GM18870 (cell line): ENCODE results near the gene BIRC2.
"Not testable (repeated sequence)": the region's sequence is repeated elsewhere in the genome, so short reads cannot be mapped to it uniquely, and the experiment has no call there.

Source experiments
- ATAC-seq: cut with Tn5 transposase; IDR thresholded peaks from one replicate; pipeline ENCODE4 v1.9.1; 2021; ENCODE audit warnings: moderate library complexity; ENCODE audit not compliant: unreplicated experiment

Gene BIRC2

DNA sequence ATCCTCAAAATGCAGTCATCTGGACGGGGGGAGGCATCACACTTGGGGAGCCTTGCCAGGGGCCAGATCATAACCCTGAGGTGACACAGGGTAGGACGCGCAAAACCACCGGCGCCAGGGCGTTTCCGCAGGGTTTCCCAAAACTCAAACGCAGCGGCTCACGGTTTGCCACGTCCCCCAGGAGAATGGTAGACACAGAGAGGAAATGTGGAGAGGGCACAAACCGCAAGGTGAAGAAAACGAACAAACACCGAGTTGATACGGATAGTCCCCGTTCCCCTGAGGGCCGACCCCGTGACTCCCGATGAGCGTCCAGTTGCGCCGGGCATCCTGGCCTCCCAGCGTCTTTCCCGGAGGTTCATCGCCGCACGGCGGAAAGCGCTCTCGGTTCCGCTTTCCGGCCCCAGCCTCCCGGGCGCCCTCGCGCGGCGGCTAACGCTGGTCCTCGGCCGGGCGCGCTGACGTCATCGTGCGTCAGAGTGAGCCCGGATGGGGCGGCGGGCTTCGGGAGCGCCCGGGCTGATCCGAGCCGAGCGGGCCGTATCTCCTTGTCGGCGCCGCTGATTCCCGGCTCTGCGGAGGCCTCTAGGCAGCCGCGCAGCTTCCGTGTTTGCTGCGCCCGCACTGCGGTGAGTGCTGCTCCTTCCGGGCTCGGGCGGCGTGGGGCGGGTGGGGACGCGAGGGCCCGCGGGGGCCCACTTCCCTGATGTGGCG, at the start of gene BIRC2:
TSS of gene BIRC2 (plus strand) at position 467 of the 714 bp plus-strand sequence. CDS start 2,641 bp downstream, outside the sequence.
- ATAC-seq, result peak; percentile 50

DNA sequence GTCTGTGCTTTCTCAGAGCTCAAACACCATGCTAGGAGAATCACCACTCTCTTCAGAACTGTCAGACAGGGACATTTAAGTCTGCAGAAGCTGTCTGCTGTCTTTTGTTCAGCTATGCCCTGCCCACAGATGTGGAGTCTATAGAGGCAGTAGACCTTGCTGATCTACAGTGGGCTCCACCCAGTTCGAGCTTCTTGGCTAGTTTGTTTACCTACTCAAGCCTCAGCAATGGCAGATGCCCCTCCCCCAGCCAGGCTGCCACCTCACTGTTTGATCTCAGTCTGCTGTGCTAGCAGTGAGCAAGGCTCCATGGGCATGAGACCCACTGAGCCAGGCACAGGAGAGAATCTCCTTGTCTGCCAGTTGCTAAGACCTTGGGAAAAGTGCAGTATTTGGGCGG, 46.2 kb upstream of the BIRC2 start:
- not testable (repeated sequence) for ATAC-seq

DNA sequence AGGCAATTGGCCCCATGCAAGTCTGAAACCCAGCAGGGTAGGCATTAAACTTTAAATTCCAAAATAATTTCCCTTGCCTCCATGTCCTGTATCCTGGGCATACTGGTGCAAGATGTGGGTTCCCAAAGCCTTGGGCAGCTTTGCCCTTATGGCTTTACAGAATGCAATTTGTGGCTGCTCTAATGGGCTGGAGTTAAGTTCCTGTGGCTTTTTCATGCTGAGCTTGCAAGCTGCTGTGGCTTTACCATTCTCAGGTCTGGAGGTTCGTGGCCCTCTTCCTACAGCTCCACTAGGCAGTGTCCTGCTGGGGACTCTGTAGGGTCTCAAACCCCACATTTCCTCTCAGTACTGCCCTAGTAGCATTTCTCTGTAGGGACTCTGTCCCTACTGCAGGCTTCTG, 44.8 kb upstream of the BIRC2 start:
- no peak for ATAC-seq

DNA sequence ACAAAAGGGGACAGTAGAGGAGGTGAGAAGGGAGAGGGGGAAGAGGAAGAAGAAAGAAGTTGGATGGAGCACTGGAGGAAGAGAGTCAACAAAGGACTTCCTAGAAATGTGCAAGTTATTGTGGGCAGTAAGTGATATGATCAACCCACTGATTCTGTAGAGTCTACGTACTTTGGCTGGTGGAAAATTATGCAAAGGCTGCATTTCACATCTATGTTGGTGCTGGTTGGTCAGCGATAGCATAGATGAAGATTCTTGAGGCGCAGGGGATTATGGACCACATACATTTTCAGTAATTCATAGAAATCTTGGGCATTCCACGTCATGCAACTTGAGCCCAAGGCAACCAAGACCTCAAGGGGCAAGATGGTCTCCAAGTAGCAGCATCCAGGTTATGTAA, 42.3 kb upstream of the BIRC2 start:
- ATAC-seq, result no peak

DNA sequence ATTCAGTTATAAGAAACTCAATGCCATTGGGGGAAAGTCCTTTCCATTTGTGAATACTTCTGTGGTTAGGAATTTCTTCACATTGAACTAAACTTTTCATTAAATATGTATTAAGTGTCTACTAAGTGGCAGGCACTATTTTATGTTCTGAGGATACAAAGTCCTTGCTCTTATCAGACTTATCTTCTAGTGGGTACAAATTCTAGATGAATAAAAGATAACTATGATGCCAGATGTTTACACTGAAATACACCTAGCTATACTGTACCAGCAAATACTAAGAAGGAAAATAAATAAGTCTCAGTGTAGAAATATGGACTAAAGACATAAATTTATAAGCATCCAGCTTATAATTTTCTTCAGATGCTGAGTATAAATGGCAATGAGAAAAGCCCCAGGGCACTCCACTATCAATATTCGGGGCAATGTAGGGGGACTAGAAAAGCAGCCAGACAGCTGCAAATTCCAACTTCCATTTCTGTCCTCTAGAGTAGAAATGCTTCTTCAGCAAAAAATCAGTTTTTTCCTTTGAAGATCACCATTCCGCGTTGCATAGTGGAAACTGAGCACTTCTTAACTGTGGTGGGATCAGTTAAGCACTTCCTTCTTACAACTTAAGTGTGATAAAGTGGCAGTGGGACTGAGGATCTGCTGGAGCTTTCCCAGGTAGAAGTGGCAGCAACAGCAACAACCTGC, 41.5 kb upstream of the BIRC2 start:
- ATAC-seq, result no peak

DNA sequence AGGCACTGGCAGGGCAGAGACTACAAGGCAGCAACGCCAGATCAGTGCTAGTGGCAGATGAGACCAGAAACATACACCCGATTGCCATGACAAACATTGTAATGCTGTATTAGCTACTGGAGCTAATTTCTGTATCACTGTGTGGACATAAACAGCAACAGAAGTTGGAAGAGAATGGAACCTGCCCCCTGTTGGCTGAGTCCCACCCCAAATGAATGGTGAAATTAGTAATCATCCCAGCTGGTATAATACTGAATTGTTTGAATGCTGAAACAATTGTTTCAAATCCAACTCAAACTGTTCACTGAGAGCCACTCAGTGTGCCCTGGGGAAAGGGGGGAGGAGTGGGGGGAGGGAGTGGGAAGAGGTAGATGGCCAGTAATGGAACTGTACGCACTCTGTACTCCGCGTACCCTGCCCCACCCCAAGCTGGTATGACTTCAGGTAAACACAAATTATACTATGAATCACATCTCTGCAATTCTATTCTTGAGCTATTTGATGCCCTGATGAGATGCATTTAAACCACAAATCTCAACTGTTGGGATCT, 40.9 kb upstream of the BIRC2 start:
- ATAC-seq, result no peak

DNA sequence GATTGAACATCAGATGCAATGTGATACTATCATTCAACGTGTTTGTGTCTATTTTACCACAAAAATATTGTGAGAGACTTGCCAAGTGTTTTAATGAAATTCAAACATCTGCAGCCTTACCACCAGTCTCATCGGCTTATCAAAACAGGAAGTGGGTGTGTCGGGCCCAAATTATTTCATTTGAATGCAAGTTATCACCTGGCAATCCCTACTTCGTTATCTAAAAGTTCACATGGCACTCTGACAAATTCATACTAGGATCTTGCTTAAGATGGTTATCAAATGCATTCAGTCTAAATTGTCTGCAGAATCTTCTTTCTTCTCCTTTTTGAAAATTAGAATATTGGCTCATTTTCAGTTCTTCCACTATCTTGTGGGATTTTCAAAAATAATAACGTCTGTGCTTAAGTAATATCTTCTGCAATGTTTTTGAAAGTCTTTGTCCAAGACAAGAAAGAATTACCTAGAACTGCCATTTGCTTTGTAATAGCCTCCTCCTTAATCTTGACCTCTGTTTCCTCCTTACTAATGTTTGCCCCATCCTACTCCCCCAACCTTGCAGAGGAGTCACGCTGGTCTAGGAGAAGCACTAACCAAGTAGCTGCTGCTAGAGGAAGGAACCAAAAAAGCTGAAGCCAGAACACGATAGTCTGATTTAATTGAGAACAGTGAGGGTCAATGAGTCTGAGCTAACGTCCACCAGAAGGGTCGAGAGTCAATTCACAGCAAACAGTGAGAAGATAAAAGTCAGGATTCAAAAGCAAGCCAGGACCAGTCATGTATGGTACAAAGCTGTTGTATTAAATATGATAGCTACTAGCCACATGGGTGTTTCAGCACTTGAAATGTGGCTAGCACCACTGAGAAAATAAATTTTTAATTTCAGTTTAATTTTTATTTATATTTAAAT, 39.9 kb upstream of the BIRC2 start:
- ATAC-seq, result no peak

DNA sequence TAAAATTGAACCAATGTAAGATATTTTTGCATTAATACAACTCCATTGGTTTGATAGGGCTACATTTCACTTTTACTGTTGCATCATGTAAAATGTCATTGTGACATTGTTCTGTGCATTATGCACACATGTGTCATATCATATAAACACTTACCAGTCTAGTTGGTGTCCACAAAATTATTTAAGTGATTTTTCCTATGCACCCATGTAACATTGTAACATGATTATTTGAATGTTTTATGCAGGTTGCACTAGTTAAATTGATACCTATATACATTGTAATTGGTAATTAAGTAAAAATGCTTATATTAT, 39.3 kb upstream of the BIRC2 start:
- no peak for ATAC-seq

DNA sequence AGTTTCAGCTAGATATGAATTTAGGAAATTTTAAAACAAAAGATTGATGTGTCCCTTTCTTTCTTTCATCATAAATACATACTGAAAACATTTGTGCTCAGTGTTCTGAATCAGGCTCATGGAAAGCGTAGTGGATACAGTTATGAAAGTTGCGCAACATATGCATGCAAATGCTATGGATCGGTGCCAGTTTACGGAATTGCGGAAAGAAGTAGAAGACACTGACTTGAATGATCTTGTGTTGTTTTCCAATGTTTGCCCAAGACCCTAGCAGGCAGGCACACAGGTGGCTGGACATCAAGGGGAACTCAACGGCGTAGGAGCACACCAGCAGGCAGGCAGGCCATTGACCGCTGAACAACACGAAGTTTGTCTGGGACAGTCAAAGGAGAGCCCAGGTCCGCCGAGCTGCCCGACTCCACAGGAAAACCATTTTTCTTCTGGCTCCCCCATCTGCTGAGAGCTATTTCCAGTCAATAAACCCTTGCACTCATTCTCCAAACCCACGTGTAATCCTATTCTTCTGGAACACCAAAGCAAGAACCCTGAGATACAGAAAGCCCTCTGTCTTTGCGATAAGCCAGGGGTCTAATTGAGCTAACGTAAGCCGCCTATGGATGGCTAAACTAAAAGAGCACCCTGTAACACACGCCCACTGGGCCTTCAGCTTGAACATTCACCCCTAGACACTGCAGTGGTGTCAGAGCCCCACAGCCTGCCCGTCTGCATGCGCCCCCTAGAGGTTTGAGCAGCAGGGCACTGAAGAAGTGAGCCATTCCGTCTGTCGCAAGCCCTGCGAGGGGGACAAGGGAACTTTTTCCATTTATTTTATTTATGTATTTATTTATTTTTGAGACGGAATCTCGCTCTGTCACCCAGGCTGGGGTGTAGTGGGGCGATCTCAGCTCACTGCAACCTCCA, 37.1 kb upstream of the BIRC2 start:
- no peak for ATAC-seq

DNA sequence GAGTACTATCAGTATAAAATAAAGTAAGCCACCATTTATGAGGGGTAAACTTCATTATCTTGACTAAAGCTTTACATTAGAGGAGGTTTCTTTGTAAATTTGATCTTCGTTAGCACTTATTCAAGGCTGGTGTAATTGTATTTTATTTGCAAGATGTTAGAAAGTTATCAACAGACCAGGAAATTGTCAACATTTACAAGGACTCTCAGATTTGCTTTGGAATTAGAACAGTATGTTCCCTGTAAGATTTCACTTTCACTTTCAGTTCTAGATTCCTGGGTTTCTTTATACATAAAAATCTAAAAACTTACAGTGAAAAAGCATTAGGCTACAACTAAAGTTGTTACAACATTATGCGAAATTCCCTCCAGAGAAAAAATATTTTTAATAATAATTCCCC, 34.3 kb upstream of the BIRC2 start:
- ATAC-seq, result no peak

DNA sequence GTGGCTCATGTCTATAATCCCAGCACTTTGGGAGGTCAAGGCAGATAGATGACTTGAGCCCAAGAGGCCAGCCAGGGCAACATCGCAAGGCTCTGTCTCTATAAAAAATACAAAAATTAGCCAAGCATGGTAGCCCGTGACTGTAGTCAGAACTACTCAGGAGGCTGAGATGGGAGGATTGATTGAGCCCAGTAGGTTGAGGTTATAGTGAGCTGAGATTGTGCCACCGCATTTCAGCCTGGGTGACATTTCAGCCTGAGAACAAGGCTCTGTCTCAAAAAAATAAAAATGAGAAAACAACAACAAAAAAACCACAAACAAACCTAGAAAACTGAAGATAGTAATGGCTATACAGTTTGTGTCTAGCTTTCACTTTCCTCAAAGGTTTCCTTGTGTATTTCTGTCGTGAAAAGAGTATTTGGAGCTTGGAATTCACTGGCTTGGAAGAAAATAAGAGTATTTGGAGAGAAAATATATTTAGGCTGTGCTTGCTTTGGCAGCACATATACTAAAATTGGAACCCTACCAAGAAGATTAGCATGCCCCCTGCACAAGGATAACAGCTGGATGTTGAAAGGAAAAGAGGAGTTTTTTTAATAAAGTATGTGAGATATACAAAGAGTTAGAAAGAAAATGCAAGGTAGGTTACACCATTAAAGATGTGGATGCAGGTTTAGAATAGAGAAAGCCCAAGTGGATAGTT, 33.6 kb upstream of the BIRC2 start:
- no peak for ATAC-seq

DNA sequence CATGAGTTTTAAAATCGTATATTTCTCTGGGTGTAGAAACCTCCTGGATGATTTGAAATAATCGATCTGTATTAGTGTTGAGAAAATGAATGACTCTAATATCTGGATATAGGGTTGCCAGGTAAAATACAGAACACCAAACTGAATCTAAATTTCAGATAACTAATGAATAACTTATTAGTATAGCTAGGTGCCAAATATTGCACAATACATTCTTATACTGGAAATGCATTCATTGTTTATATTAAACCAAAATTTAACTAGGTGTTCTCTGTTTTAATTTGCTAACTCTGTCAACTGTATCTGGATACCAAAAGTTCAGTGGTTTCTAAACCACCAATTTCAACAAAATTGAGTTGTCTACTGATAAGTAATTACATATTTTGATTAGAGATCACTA, 32.2 kb upstream of the BIRC2 start:
- ATAC-seq, result no peak

DNA sequence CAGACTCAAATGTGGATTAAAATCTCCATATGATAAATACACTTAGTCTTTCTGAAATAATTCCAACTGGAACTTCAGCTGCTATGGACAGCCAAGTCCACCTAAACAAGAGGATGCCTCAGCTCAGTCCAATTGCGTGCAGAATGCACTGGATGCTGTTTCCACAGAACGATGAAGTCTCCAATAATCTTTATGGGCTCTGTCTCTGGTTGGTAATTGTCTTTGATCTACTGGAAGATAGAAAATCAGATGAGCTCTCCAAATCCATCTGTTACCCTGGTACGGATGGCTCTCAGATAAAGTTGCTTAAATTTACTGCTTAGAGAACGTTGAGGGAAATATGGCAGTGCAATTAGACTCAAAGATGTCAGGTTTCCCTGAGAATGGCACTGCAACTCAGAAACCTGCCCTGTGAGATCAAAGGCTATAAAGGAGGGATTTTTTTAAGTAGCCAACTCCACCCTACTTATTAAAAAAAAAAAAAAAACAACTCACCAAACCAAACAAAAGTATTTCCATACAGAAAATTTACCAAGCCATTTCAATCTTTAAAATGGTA, 30.6 kb upstream of the BIRC2 start:
- no peak for ATAC-seq

DNA sequence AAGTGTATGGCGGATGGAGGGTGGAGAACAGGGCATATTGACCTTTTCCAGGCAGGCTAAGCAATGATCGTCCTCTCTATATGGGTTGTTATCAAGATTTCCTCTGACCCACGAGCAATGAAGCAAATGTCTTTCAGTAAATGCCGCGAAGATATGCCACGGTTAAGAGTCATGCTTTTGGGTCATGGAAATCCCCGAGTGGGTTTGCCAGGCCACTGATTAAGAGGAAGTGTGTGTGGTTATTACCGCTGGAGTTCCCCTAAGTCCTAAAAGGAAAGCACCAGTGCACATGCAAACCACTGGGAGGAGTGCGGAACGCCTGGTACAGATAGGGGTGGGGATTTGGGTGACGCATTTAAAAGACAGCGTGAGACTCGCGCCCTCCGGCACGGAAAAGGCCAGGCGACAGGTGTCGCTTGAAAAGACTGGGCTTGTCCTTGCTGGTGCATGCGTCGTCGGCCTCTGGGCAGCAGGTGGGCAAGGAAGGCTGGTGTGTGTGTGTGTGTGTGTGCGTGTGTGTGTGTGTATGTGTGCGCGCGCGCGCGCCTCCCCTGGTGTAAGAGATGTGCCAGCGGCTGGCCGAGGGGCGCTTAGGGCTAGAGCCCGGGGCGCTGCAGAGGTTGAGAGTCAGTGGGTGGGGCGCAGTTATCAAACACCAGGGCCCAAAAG, 29.8 kb upstream of the BIRC2 start, which contains the start of gene BIRC3:
TSS of gene BIRC3 (plus strand) at position 386 of the 669 bp plus-strand sequence. CDS start 7,026 bp downstream, outside the sequence.
- peak; percentile 89 for ATAC-seq

DNA sequence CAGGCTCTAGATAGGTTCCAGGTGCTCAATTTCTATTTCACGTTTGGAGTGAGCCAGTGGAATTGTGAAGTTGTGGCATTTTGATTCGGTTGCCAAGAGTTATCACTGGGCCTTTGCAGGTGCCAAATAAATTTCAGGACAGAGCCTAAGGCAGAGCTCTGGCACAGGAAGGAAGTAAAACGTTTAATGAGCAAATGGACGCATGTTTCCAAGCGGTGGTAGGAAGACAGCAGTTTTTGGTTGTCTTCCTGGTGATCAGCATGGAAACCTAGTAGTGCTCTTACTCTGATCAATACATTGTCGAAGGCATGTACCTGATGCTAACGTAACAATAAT, 29.3 kb upstream of the BIRC2 start:
- ATAC-seq, result no peak

DNA sequence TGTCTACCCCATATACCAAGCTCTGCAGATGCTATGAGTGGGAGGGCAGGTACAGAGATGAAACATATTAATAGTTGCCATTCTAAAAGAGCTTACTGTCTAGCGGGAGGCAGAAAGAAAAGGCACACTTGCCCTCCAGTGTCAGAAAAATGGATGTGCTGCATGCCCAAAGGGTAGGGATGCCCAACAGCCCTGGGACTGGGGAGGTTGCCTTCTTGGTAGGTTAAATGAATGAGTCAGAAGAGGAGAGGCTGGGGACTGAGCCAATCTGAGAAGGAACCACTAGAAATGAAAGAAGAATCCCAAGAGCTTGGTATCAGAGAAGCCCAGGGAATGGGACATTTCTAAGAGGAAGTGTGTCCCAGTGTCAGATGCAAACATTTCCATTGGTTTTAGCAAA, 28.5 kb upstream of the BIRC2 start:
- ATAC-seq, result no peak

DNA sequence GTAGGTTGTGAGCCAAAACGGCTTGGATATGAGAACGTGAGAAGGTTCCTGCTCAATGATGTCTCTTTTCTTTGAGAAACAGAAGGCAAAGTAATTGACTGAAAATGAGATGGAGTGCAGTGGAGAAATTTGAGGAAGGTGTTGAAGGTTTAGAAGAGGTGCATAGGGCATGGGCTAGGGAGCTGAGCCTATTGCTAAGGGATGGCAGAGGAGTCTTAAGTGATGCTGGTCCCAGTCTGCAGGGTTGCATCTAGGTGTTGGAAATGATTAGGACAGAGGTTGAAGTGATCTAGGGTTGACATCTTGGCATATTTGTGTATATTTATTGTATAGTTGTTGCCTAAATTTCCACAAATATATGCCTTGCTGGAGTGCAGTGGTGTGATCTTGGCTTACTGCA, 27.5 kb upstream of the BIRC2 start:
- no peak for ATAC-seq

DNA sequence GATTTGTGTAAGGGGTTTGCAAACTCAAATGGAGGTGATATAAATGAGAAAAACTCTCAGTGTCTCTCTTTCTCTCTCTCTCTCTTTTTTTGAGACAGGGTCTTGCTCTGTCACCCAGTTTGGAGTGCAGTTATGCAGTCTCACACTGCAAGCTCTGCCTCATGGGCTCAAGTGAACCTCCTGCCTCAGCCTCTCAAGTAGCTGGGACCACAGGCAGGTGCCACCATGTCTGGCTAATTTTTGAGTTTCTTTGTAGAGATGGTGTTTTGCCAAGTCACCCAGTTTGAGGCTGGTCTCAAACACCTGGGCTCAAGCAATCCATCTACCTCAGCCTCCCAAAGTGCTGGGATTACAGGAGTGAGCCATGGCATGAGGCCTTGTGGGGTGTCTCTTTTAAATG, 26.8 kb upstream of the BIRC2 start:
- ATAC-seq, result no peak

DNA sequence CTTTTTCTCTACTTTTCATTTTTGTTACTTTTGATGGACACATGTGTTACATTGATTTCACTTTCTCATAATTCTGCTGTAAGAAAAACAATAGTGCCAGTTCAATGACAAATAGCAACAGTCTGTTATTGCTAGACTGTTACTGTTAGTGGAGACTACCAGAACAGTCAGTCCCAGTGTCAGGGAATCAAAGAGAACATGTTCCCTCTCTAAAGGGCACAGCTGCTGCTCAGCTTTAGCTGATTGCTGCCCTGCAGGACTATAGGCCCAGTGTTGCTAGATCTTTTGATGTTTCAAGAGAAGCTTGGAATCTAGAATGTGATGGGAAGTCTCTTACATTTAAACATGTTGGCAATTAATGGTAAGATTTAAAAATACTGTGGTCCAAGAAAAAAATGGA, 26.3 kb upstream of the BIRC2 start:
- no peak for ATAC-seq
